SH-SY5Y (cell line): ENCODE measurements around the gene IL10RB.

Experiments used
- GATA2 ChIP-seq: IDR thresholded peaks from 2 replicates; pipeline ENCODE4 v1.6.1; 2011; ENCODE audit warnings: mild to moderate bottlenecking, low read depth, low read length
- GATA3 ChIP-seq: IDR thresholded peaks from 2 replicates; pipeline ENCODE4 v1.6.1; 2011; ENCODE audit warnings: low read depth, mild to moderate bottlenecking, low read length, moderate library complexity

- no peak for TF ChIP-seq GATA2
- no peak for TF ChIP-seq GATA3
Observed at GRCh38 chr21:33334191-33334590, 68.0 kb downstream of the IL10RB start.
